Activated CD4-positive, alpha-beta T cell treated with anti-CD3 and anti-CD28 coated beads, Interleukin-10, Interleukin-2, amounts not matched to agents 100 ng/mL and 50 ng/mL, durations not matched to agents 16 hours and 8 hours (primary cell): Measurements from ENCODE around the gene MAEA.

ENCODE experiments used
- DNase-seq: peaks from one replicate; pipeline ENCODE4 v3.0.0-alpha.2; 2020

Gene MAEA

GRCh38 chr4:1305781-1306455 lies 16.2 kb downstream of the MAEA start:
- DNase-seq, result peak; percentile 59

GRCh38 chr4:1307951-1308735 lies 18.5 kb downstream of the MAEA start:
- no peak for DNase-seq

DNA sequence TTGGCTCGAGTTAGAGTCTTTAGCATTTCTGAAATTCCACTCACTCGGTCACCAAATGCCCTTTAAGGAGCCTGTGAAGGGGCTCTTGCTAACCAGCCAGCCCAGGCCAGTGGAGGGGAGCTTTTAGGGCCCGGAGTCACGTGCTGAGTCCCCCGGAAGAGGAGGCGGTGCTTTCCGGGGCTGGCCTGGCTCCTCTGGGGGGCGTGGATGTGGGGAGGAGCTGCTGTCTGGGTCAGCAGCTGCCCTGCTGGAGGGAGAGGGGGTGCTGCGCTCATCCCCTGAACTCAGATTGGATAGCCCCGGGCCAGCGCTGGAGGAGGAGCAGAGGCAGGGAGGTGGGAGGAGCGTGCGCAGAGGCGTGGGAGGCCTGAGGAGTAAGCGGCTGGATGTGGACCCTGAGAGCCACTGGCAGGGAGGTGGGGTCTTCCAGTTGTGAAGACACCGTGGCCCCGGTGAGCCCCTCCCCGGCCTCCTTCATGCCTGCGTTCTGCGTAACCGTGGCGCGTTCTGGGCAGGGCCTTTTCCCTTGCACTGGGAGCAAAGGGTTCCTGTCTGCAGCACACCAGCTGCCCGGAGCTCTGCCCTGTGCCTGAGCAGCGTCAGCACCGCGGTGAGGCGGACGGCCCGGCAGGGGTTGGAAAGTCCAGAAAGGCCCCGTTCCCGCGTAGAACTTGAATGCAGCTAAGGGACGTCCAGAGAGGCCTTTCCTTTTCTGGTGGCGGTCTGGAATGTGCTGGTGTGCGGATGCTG lies 19.7 kb downstream of the MAEA start:
- peak; percentile 76 for DNase-seq

DNA sequence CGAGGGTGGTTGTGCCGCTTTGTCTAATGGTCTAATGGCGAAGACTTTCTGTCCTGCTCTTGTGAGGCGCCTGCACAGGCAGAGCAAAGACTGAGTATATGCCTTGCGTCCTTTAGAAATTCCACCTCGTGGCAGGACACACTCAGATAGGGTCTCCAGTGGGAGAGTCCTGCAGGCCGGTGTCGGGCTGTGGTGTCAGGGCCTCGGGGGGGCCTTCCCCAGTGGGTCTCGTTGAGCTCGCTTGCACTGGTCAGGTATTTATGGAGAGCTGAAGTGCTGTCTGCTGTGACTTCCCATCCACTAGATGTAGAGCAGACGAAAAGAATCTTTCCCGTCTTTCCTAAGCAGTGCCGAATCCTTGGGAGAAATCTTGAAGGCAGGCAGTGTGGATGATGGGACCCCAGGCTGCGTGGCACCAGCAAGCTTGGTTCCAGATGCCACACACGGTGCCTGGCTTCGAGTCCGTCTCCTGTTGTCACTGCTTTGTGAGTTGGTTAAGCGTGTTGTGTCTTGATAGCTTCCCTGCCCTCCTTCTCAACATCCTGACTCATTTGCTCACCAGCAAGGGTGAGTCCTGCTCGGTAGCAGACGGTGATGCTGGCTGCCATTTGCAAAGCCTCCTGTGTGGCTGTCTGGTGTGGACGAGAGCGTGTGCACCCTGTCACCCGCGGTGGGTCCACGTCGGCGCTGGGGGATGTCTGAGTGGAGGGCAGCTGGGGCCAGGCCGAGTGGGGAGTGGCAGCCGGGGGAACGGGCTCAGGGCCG lies 20.5 kb downstream of the MAEA start:
- no peak for DNase-seq

- DNase-seq, result no peak
Observed at GRCh38 chr4:1310796-1311631, 21.3 kb downstream of the MAEA start.

- DNase-seq, result no peak
Observed at GRCh38 chr4:1312821-1313640, 23.3 kb downstream of the MAEA start.

DNA sequence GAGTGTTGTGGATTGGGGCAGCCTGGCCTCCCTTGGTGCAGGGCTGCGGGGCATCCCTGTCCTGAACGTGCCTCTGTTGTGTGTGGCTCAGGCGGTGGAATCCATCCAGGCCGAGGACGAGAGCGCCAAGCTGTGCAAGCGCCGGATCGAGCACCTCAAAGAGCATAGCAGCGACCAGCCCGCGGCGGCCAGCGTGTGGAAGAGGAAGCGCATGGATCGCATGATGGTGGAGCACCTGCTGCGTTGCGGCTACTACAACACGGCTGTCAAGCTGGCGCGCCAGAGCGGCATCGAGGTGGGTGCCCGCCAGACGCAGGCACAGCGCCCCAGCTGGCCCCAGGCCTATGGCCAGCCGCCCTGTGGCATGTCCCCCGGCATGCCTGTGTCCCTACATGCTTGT lies 25.6 kb downstream of the MAEA start:
- no peak for DNase-seq

- no peak for DNase-seq
Observed at GRCh38 chr4:1315836-1316536, 26.3 kb downstream of the MAEA start.

GRCh38 chr4:1316537-1317168 lies 27.0 kb downstream of the MAEA start:
- no peak for DNase-seq

GRCh38 chr4:1317177-1318045 lies 27.7 kb downstream of the MAEA start:
- DNase-seq, result no peak

DNA sequence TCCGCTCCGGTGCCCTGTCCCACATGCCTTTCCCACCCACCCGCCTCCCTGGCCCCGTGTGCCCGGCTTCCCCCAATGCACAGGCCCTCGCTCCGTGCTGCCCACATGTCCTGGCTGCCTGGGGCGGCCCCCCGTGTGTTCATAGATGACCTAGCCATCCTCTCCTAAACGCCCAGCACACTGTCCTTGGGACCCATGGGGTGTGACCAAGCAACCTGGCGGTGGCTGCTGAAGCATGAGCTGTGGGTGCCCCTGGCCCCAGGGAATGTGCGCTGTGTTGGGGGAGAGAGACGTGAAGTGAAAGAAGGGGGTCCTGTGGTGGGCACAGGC lies 28.3 kb downstream of the MAEA start:
- no peak for DNase-seq

- DNase-seq, result peak; percentile 17
Observed at GRCh38 chr4:1318488-1319213, 29.0 kb downstream of the MAEA start.

DNA sequence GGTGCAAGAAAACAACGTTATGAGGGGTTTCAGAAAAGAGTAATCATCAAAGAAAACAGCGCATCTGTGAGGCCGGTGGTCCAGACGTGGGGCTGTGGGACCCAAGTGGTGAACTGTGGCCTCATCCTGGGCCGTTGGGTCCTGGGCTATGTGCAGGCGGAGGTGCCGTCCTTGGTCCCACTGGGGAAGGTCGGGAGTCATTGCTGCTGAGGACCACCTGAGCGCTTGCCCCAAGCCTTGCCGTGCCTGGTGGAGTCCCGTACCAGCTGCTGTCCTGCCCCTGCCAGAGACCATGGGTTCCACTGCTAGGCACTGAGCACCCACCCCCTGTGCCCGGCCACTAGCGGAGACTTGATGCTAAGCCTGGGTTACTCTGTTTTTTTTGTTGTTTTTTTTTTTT lies 31.8 kb downstream of the MAEA start:
- DNase-seq, result no peak

DNA sequence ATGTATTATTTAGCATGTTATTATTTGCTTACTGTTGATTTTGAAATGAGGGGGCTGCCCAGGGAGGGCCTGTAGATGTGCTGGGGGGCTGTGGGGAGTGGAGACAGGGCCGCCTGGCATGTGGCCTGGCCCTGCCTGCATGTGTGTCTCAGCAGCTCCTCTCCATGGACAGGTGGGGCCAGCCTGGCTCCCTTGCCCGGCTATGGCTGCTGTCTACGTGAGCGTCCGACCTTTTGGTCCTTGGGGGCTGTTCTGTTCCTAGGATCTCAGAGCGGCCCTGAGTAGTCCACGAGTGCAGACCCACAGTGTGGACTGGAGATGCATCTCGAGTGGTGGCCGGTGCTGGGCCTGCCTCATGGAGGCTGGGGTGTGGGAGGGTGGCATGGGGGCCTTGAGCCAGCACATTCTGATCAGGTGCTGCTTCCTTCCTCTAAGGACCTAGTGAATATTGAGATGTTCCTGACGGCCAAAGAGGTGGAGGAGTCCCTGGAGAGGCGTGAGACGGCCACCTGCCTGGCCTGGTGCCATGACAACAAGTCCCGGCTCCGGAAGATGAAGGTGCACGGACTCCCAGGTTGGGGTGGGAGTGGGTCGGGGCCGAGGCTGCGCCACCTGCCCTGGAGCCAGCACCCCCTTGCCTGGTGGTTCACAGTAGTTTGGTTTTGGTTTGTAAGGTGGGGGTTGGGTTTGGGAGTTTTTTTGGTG lies 32.4 kb downstream of the MAEA start:
- DNase-seq, result no peak

- no peak for DNase-seq
Observed at GRCh38 chr4:1323280-1323634, 33.6 kb downstream of the MAEA start.

GRCh38 chr4:1323635-1324442 lies 34.1 kb downstream of the MAEA start:
- DNase-seq, result no peak
